Stimulated activated CD8-positive, alpha-beta memory T cell treated with anti-CD3 and anti-CD28 coated beads, Interleukin-4, amount 100 ng/mL, for 1 hour (primary cell): ENCODE data around the gene YKT6.
"Not testable (repeated sequence)": the region's sequence is repeated elsewhere in the genome, so short reads cannot be mapped to it uniquely, and the experiment has no call there.

ENCODE experiments used
- DNase-seq, 2 donors: peaks; one replicate each; pipeline ENCODE4 v3.0.0-alpha.2; 2020; ENCODE audit warnings: low read depth in 2 of 2, low spot score in 1 of 2

Gene YKT6

GRCh38 chr7:44193011-44193802 is 7.6 kb upstream of the YKT6 start:
- DNase-seq = no peak

GRCh38 chr7:44194069-44194468 is 6.7 kb upstream of the YKT6 start:
- DNase-seq = no peak

GRCh38 chr7:44194562-44195145 is 6.1 kb upstream of the YKT6 start:
- no peak for DNase-seq

GRCh38 chr7:44195889-44196288 is 4.9 kb upstream of the YKT6 start:
- no peak for DNase-seq

GRCh38 chr7:44196450-44196872 is 4.3 kb upstream of the YKT6 start:
- no peak for DNase-seq

GRCh38 chr7:44197474-44197873 is 3.3 kb upstream of the YKT6 start:
- no peak for DNase-seq

GRCh38 chr7:44200163-44200562 is 615 bp upstream of the YKT6 start:
- DNase-seq = not testable (repeated sequence)

- DNase-seq = no peak
These were observed 1.0 kb downstream of the YKT6 start for GRCh38 chr7:44201813-44202212.

- no peak for DNase-seq
These were observed 5.2 kb downstream of the YKT6 start for GRCh38 chr7:44206008-44206407.

GRCh38 chr7:44208085-44208484 is 7.3 kb downstream of the YKT6 start:
- DNase-seq = no peak

GRCh38 chr7:44210107-44210506 is 9.3 kb downstream of the YKT6 start:
- no peak for DNase-seq

GRCh38 chr7:44211126-44211675 is 10.4 kb downstream of the YKT6 start:
- no peak for DNase-seq

GRCh38 chr7:44212018-44212417 is 11.2 kb downstream of the YKT6 start:
- no peak for DNase-seq

GRCh38 chr7:44212581-44213184 is 11.9 kb downstream of the YKT6 start:
- no peak for DNase-seq

- no peak for DNase-seq
These were observed 12.6 kb downstream of the YKT6 start for GRCh38 chr7:44213206-44213876.

GRCh38 chr7:44213877-44214388 is 13.2 kb downstream of the YKT6 start:
- no peak for DNase-seq

GRCh38 chr7:44215531-44215930 is 14.8 kb downstream of the YKT6 start:
- DNase-seq = no peak

GRCh38 chr7:44216019-44216418 is 15.2 kb downstream of the YKT6 start:
- DNase-seq = no peak

GRCh38 chr7:44216521-44217222 is 15.9 kb downstream of the YKT6 start:
- DNase-seq = no peak

GRCh38 chr7:44217223-44217714 is 16.5 kb downstream of the YKT6 start:
- no peak for DNase-seq
